Measurements from ENCODE around the gene TDO2. TPM values are rescaled to one million over a fixed set of nuclear protein-coding genes. Genes with fewer than 3 reads are reported as not detected.
"Not testable (repeated sequence)": the region's sequence is repeated elsewhere in the genome, so short reads cannot be mapped to it uniquely, and the experiment has no call there.

The TDO2 gene
- total RNA-seq = 520 TPM

- peak; percentile 76 for DNase-seq (ENCODE audit: low spot score)
- ATAC-seq = peak; percentile 64
Measured at GRCh38 chr4:155903453-155903852, at the start of gene TDO2. Gene TDO2 (plus strand): TSS chr4:155903696. CDS start chr4:155903759, 63 bp downstream.

GRCh38 chr4:155854582-155855226, 48.8 kb upstream of the TDO2 start:
- DNase-seq (ENCODE audit: low spot score) (no peak), ATAC-seq (peak; percentile 91)

GRCh38 chr4:155855897-155856296, 47.6 kb upstream of the TDO2 start:
- DNase-seq (ENCODE audit: low spot score) (no peak), ATAC-seq (no peak)

- ATAC-seq (no peak), DNase-seq (ENCODE audit: low spot score) (no peak)
Measured at GRCh38 chr4:155866177-155866576, 37.3 kb upstream of the TDO2 start, which contains the start of gene ASIC5. Gene ASIC5 (minus strand): TSS chr4:155866277. CDS start chr4:155866226, 51 bp downstream.

- no peak for ATAC-seq
- no peak for DNase-seq (ENCODE audit: low spot score)
Measured at GRCh38 chr4:155875878-155876277, 27.6 kb upstream of the TDO2 start.

- DNase-seq (ENCODE audit: low spot score) = no peak
- no peak for ATAC-seq
Measured at GRCh38 chr4:155877971-155878370, 25.5 kb upstream of the TDO2 start.

- no peak for DNase-seq (ENCODE audit: low spot score)
- no peak for ATAC-seq
Measured at GRCh38 chr4:155878611-155879010, 24.9 kb upstream of the TDO2 start.

- no peak for DNase-seq (ENCODE audit: low spot score)
- no peak for ATAC-seq
Measured at GRCh38 chr4:155879767-155880166, 23.7 kb upstream of the TDO2 start.

- DNase-seq (ENCODE audit: low spot score) = peak; percentile 63
- ATAC-seq = peak; percentile 68
Measured at GRCh38 chr4:155881555-155881954, 21.9 kb upstream of the TDO2 start.

GRCh38 chr4:155883895-155884294, 19.6 kb upstream of the TDO2 start:
- DNase-seq (ENCODE audit: low spot score) (peak; percentile 74), ATAC-seq (peak; percentile 58)

GRCh38 chr4:155885666-155886065, 17.8 kb upstream of the TDO2 start:
- DNase-seq (ENCODE audit: low spot score) (no peak), ATAC-seq (peak; percentile 57)

- no peak for ATAC-seq
- DNase-seq (ENCODE audit: low spot score) = no peak
Measured at GRCh38 chr4:155887045-155887444, 16.5 kb upstream of the TDO2 start.

GRCh38 chr4:155887847-155888570, 15.5 kb upstream of the TDO2 start:
- DNase-seq (ENCODE audit: low spot score) (no peak), ATAC-seq (no peak)

- peak; percentile 76 for ATAC-seq
- DNase-seq (ENCODE audit: low spot score) = peak; percentile 64
Measured at GRCh38 chr4:155889031-155889793, 14.3 kb upstream of the TDO2 start.

- DNase-seq (ENCODE audit: low spot score) (no peak), ATAC-seq (no peak)
Measured at GRCh38 chr4:155889946-155890345, 13.6 kb upstream of the TDO2 start.

- no peak for ATAC-seq
- DNase-seq (ENCODE audit: low spot score) = no peak
Measured at GRCh38 chr4:155891058-155891457, 12.4 kb upstream of the TDO2 start.

GRCh38 chr4:155898371-155898770, 5.1 kb upstream of the TDO2 start:
- ATAC-seq; DNase-seq (ENCODE audit: low spot score): not testable (repeated sequence)

GRCh38 chr4:155899891-155900290, 3.6 kb upstream of the TDO2 start:
- ATAC-seq = no peak
- DNase-seq (ENCODE audit: low spot score) = no peak

GRCh38 chr4:155900381-155900780, 3.1 kb upstream of the TDO2 start:
- ATAC-seq (peak; percentile 30), DNase-seq (ENCODE audit: low spot score) (no peak)

- no peak for ATAC-seq
Measured at GRCh38 chr4:155901013-155901412, 2.5 kb upstream of the TDO2 start.

GRCh38 chr4:155904331-155904730, 835 bp downstream of the TDO2 start:
- no peak for DNase-seq (ENCODE audit: low spot score)
- no peak for ATAC-seq

More at GRCh38 chr4:155901013-155901412, 2.5 kb upstream of the TDO2 start:
- no peak for DNase-seq (ENCODE audit: low spot score)

Data from left lobe of liver (tissue), 2 donors.